GM23338 (cell line): ENCODE results near the gene LHB. TPM values are rescaled to one million over a fixed set of nuclear protein-coding genes. Genes with fewer than 3 reads are reported as not detected.

Source experiments
- ATAC-seq: fragments of 200-7000 bp; cut with Tn5 transposase; 3 replicates; pipeline ENCODE4 v1.9.1; 2020
- DNase-seq: peaks from one replicate; pipeline ENCODE4 v3.0.0-alpha.2; 2015; ENCODE audit warnings: low spot score
- H2AFZ ChIP-seq: fragments of 200-600 bp; sonication (generic); 2 replicates; pipeline ENCODE4 v1.8.0; 2016; ENCODE audit warnings: antibody characterized with exemption, mild to moderate bottlenecking, moderate library complexity
- H3F3A ChIP-seq: fragments of 200-600 bp; sonication (generic); replicated peaks from 2 replicates; pipeline ENCODE4 v1.8.0; 2017; ENCODE audit warnings: antibody characterized with exemption, mixed run types, low read depth
- H3K27ac ChIP-seq: fragments of 200-600 bp; sonication (generic); 2 replicates; pipeline ENCODE4 v1.6.1; 2016; ENCODE audit warnings: low read depth
- H3K27me3 ChIP-seq: fragments of 200-600 bp; sonication (generic); 2 replicates; pipeline ENCODE4 v1.8.0; 2016; ENCODE audit warnings: mild to moderate bottlenecking, mixed run types, moderate library complexity; ENCODE audit not compliant: insufficient read depth
- H3K36me3 ChIP-seq: fragments of 200-600 bp; sonication (generic); 2 replicates; pipeline ENCODE4 v1.8.0; 2016; ENCODE audit warnings: mild to moderate bottlenecking; ENCODE audit not compliant: insufficient read depth
- H3K4me1 ChIP-seq: fragments of 200-600 bp; sonication (generic); 2 replicates; pipeline ENCODE4 v1.8.0; 2016; ENCODE audit warnings: mild to moderate bottlenecking, moderate library complexity; ENCODE audit not compliant: insufficient read depth
- H3K4me2 ChIP-seq: fragments of 200-600 bp; sonication (generic); 2 replicates; pipeline ENCODE4 v1.7.1; 2017; ENCODE audit warnings: mixed run types
- H3K4me3 ChIP-seq: fragments of 200-600 bp; sonication (generic); 2 replicates; pipeline ENCODE4 v1.6.1; 2016; ENCODE audit warnings: mixed run types
- H3K79me2 ChIP-seq: fragments of 200-600 bp; sonication (generic); replicated peaks from 2 replicates; pipeline ENCODE4 v1.8.0; 2017; ENCODE audit warnings: mild to moderate bottlenecking; ENCODE audit not compliant: insufficient read depth
- H3K9me2 ChIP-seq: fragments of 200-600 bp; sonication (generic); 2 replicates; pipeline ENCODE4 v1.8.0; 2017; ENCODE audit not compliant: insufficient read depth
- H4K20me1 ChIP-seq: fragments of 200-600 bp; sonication (generic); replicated peaks from 2 replicates; pipeline ENCODE4 v1.8.0; 2017; ENCODE audit warnings: mild to moderate bottlenecking; ENCODE audit not compliant: insufficient read depth
- H3K27ac Mint-ChIP-seq: 2 replicates; pipeline ENCODE4 v1.8.0; 2020; ENCODE audit warnings: inconsistent platforms, mild to moderate bottlenecking, moderate library complexity, mixed read lengths
- H3K27me3 Mint-ChIP-seq: 3 replicates; pipeline ENCODE4 v1.8.0; 2022; ENCODE audit warnings: low read depth, mild to moderate bottlenecking, moderate library complexity, mixed read lengths, inconsistent platforms; ENCODE audit not compliant: insufficient read depth, poor library complexity
- H3K36me3 Mint-ChIP-seq: 3 replicates; pipeline ENCODE4 v1.8.0; 2021; ENCODE audit warnings: low read depth, mild to moderate bottlenecking, inconsistent platforms, moderate library complexity, mixed read lengths
- H3K4me1 Mint-ChIP-seq: 3 replicates; pipeline ENCODE4 v1.8.0; 2020; ENCODE audit warnings: mild to moderate bottlenecking, inconsistent platforms, mixed read lengths
- H3K4me3 Mint-ChIP-seq: 3 replicates; pipeline ENCODE4 v1.8.0; 2021; ENCODE audit warnings: moderate library complexity, mild to moderate bottlenecking, inconsistent platforms, mixed read lengths
- H3K9me3 Mint-ChIP-seq: 3 replicates; pipeline ENCODE4 v1.8.0; 2020; ENCODE audit warnings: moderate library complexity, mild to moderate bottlenecking, inconsistent platforms, mixed read lengths
- CREB1 ChIP-seq: fragments of 250-450 bp; sonication (Bioruptor Pico); IDR thresholded peaks from 2 replicates; pipeline ENCODE4 v1.5.0; 2020; ENCODE audit warnings: low read depth, mild to moderate bottlenecking, moderate library complexity
- CTCF ChIP-seq, 2 experiments: fragments of 200-600 bp in 1 of 2; sonication (generic) in 1 of 2; conservative IDR thresholded peaks; 2 replicates each; pipeline versions ENCODE4 v1.5.1 to v1.6.1; 2016 to 2017; ENCODE audit warnings: antibody characterized with exemption in 2 of 2, low read depth in 2 of 2, mild to moderate bottlenecking in 2 of 2, moderate library complexity in 1 of 2
- ETS1 ChIP-seq: IDR thresholded peaks from 2 replicates; pipeline ENCODE4 v1.6.1; 2016; ENCODE audit warnings: antibody characterized with exemption
- NANOG ChIP-seq: IDR thresholded peaks from 2 replicates; pipeline ENCODE4 v1.6.1; 2016; ENCODE audit warnings: antibody characterized with exemption, borderline replicate concordance
- POLR2AphosphoS5 ChIP-seq: IDR thresholded peaks from 2 replicates; pipeline ENCODE4 v1.6.1; 2016; ENCODE audit warnings: antibody characterized with exemption, low read depth
- STAT1 ChIP-seq: IDR thresholded peaks from one replicate; pipeline ENCODE4 v1.6.1; 2016; ENCODE audit warnings: antibody characterized with exemption; ENCODE audit not compliant: unreplicated experiment
- ZNF114 ChIP-seq: fragments of 250-450 bp; sonication (Bioruptor Pico); IDR thresholded peaks from 2 replicates; pipeline ENCODE4 v1.5.0; 2020; ENCODE audit warnings: mild to moderate bottlenecking, moderate library complexity
- ZNF462 ChIP-seq: fragments of 250-450 bp; sonication (Bioruptor Pico); IDR thresholded peaks from 2 replicates; pipeline ENCODE4 v1.5.0; 2020; ENCODE audit warnings: mild to moderate bottlenecking, moderate library complexity
- polyA plus RNA-seq: library from polyadenylated mRNA; unstranded; fragments of >200 nt; fragmentation: Nextera tagmentation; extraction: Ambion mirVana; gene quantifications from 2 replicates; pipeline ENCODE4 v1.2.1, GENCODE V29; 2016
- total RNA-seq: library from RNA; depleted of rRNA; stranded (reverse); fragments of >200 nt; shearing (Covaris generic); gene quantifications from 2 replicates; pipeline ENCODE4 v1.2.3, GENCODE V29; 2014

LHB gene
- total and polyA plus RNA-seq, 2 experiments from 2014 or later = 0.76 TPM; not detected in 1

- TF ChIP-seq ZNF462 (CRISPR knock-in tag) (no peak), CTCF (conservative IDR thresholded peaks at IDR 0.05; ENCODE audit: low read depth in 2 of 2) (no peak)
Measured at GRCh38 chr19:49064029-49064629, 47.2 kb upstream of the LHB start (continued).

GRCh38 chr19:49061445-49061844 is 44.6 kb upstream of the LHB start:
- no peak overlapping the region for H3K4me3 ChIP-seq
- H3K79me2 ChIP-seq = no peaks in the 10 kb centered on the region
- no peaks in the 10 kb centered on the region for H3K36me3 ChIP-seq
- no peaks in the 10 kb centered on the region; the same call in 2 of the 3 replicates for H3K9me3 Mint-ChIP-seq
- peaks cover 36% of the 10 kb centered on the region for H3K4me1 Mint-ChIP-seq
- no peak overlapping the region for H3K4me2 ChIP-seq
- DNase-seq (no peak), ATAC-seq (no peak)
- H4K20me1 ChIP-seq = no peaks in the 10 kb centered on the region
- H3K27ac ChIP-seq = no peak overlapping the region
- H3F3A ChIP-seq = no peaks in the 10 kb centered on the region
- H3K27ac Mint-ChIP-seq = no peak overlapping the region
- no peak overlapping the region for H3K4me3 Mint-ChIP-seq
- no peak overlapping the region for H2AFZ ChIP-seq
- no peaks in the 10 kb centered on the region for H3K9me2 ChIP-seq
- peaks cover 36% of the 10 kb centered on the region for H3K4me1 ChIP-seq
- no peaks in the 10 kb centered on the region for H3K36me3 Mint-ChIP-seq
- peaks cover 41% of the 10 kb centered on the region for H3K27me3 Mint-ChIP-seq
- peaks cover 60% of the 10 kb centered on the region for H3K27me3 ChIP-seq
- TF ChIP-seq POLR2AphosphoS5 = no peak
- no peak for TF ChIP-seq CTCF (conservative IDR thresholded peaks at IDR 0.05; ENCODE audit: low read depth in 2 of 2)
- TF ChIP-seq CREB1 (CRISPR knock-in tag) = no peak
- no peak for TF ChIP-seq STAT1
- no peak for TF ChIP-seq ETS1
- no peak for TF ChIP-seq NANOG
- no peak for TF ChIP-seq ZNF114 (CRISPR knock-in tag)
